Amniotic stem cell (primary cell): Measurements from ENCODE around the gene KCNH1.
"Not testable (repeated sequence)": the region's sequence is repeated elsewhere in the genome, so short reads cannot be mapped to it uniquely, and the experiment has no call there.

Experiments
- DNase-seq: peaks from one replicate; lab custom pipeline; 2025; lab: John Stamatoyannopoulos, UW

Gene KCNH1

DNA sequence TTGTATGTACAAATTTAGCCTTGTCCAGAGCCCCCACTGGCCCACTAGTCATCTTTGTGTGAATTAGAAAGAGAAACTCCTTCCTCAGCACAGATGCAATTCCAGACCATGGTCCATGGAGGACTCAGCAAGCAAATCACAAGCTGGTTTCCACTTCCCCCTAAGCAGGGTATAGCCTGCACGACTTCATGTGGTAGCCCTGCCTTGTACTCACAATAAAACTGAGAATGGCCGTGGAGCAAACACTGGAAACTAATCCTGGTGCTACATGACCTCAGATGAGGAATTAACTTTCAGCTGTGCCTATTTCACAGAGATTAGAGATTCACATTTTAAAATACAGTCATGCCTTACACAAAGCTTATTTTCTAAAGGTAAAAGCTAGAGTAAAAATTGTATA lies 32.5 kb downstream of the KCNH1 start:
- DNase-seq = no peak

DNA sequence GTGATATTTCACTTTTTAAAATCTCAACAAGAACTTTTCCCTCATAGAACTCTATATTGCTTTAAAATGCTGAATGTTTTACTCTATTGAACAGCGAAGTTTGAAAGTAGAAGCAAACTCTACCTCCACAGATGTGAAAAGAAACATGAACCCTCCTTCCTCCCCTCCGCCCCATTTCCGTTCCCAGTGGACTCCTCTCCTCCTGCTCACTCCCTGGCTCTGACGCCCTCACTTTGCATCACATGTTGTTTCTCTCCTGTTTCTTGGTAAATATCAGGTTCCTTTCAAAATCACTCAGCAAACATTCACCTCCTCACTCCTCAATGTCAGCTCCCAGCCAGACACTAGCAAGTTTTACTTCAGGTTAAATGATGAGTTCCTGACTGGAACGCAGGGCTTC lies 34.6 kb downstream of the KCNH1 start:
- no peak for DNase-seq

DNA sequence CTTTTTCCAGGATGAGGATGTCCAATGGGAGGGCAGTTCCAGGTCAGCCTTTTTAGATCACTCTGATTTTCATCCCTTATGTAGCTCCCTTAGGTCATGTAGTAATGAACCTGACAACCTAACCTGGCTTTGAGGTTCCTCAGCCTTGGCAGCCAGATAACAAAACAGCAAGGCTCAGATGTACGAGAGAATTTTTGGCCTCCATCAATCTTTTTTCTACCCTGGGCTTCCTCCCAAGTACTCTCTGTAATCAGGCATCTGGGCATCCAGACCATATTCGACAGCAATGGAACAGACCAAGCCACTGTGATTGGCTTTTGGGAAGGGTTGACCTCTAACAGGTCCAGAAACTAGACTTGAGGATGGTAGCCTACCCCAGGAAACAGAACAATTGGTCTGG lies 38.6 kb downstream of the KCNH1 start:
- DNase-seq = no peak

DNA sequence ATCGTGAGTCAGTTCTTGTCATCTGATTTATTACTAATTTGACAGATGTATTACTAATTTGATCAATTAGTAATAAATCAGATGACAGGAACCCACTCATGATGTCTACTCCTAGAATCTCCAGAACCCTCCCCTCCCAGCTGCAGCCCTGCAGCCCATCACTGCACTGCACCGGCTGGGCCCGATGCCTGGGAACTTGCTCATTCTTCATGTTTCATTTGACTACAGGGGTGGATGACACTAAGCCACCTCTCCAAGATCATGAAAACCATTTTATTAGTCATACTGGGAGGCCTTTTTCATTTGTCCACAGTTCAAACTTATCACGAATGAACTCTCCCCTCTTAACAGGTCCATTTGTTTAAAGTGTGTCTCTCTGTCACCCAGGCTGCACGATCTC lies 41.0 kb downstream of the KCNH1 start:
- DNase-seq = no peak

DNA sequence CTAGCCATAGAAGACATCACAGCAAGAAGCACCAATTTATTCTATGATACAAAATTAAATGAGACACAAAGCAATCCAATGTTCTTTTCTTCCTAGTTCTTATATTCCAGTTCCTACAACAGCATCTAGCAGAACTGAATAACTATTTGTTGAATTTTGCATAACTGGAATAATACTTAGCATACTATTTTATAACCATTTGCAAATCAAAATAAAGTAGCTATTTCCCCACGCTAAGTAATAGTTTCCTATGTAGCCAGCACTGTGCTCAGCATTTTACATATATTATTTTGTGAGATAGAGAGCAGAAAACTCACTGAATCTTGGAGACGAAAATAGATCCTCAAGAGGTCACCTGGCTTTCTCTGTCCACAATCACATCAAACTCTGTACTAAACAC lies 42.1 kb downstream of the KCNH1 start:
- DNase-seq = no peak

DNA sequence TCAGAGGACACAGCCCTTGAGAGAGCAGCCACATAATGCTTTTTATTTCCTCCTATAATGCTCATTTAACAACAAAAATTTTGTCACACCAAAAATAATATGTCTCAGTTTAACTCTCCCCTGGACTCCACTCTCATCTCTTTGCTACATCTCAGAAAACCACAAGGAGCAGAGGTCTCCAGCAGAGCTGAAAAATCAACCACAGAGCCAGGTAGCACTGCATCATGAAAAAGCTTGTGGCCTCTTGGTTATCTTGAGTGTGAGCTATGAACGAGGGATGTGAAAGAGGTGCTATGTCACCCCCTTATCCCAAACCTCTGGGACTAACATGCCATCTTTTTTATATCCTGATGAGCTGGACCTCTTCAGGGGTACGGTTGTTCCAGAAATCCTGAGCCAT lies 44.4 kb downstream of the KCNH1 start:
- no peak for DNase-seq

DNA sequence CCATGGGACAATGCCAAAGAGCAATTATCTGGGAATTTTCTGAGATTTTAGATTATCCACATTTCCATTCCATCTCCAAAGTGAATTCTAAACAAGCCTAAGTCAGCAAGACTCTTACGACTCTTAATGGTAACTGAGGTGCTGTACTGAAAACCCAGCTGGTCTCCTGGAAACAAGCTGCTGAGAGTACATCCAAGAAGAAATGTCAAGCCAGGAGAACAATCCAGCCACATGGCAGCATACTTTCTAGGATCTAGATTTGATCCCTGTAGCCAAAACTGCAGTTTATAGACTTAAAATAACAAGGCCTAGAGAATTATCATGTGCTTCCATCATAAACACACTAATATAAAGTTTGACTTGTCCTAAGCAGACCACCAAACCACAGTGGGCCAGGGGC lies 45.8 kb downstream of the KCNH1 start:
- DNase-seq = no peak

DNA sequence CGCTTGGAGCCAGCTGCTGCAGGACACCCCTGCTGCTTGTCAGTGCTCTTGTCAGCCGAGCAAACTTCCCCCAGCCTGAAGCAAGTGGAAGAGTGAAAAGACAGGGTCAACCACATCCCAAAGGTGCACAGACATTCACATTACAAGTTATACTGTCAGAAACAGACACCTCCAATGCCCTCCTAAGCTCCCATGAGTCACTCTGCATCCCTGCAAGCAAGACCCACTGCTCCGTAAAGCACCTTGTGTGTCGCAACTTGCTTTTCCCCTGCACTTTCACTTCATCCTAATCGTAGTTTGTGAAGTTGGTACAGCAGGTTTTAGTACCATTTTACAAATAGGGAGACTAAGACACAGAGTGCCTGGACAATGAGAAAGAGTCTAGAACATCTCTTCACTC lies 51.1 kb downstream of the KCNH1 start:
- no peak for DNase-seq

DNA sequence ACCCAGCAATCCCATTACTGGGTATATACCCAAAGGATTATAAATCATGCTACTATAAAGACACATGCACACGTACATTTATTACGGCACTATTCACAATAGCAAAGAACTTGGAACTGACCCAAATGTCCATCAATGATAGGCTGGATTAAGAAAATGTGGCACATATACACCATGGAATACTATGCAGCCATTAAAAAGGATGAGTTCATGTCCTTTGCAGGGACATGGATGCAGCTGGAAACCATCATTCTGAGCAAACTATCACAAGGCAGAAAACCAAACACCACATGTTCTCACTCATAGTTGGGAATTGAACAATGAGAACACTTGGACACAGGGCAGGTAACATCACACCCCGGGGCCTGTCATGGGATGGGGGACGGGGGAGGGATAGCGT lies 52.5 kb downstream of the KCNH1 start:
- not testable (repeated sequence) for DNase-seq

DNA sequence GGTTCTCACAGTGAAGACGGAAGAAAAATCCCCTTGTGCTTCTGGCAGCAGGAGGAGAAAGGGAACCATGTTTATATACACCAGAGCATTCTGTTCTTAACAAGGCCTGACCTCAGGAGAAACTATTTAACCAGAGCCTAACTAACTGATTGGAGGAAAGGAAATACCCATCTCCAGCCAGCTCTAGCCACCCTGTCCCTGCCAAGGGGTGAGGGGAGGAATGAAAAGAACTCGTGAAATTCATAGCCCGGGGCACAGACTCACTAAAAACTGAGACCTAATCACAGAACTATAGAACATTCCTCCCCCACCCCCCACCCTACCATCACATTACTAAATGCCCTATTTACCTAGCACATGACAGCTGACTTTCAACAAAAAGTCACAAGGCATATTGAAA lies 65.0 kb downstream of the KCNH1 start:
- DNase-seq = no peak

DNA sequence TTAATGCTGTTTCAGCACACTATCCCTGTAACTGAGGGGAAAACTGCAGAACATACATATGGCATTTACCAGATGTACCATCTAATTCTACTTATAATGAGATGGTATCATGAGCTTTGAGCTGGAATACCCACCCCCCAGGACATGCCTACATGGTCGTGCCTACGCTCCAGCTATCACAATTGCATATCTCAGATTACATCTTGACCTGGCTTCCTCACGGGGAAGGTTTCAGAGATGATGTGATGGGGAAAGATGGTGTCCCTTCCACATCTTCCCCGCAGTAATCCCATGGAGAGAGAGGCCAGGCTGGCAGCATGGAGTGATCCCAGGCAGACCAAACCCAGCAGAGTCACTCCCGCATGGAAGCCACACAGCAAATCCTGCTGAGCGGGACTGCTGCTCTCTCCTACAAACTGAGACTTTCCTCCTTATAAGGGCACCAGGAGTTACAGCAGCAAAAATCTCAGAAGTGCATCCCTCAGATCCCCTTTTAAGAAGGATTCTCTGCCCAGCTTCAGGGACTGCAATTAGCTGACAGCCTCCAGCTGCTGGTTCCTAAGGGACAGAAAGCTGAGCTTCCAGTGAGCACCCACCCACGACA lies 67.1 kb downstream of the KCNH1 start:
- DNase-seq = no peak

DNA sequence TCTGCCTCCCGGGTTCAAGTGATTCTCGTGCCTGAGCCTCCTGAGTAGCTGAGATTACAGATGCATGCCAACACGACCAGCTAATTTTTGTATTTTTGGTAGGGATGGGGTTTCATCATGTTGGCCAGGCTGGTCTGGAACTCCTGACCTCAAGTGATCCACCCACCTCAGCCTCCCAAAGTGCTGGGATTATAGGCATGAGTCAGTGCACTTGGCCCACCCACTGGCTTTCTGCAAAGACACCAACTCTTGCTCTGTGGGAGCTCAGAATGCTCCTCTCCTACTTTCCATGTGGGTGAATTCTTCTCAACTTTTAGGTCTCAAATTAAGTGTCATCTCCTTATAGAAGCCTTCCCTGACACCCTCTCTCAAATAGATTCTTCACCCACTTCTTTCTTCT lies 92.1 kb downstream of the KCNH1 start:
- not testable (repeated sequence) for DNase-seq

DNA sequence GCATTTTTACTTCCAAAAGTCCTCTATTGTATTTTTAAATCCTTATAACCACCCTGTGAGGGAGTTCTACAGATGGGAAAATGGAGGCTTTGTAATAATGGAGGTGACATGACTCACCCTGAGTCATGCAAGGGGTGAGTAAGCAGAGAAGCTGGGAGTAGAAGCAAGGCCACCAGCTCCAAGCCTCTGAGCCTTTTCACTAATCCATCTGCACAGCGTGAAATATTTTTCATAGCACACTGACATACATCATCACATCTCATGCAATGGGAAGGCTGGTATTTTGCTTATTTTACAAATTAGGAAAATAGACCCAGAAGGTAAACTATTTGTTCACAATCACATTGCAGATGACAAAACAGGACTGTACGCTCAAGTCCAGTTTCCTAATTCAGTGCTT lies 96.9 kb downstream of the KCNH1 start:
- peak; percentile 91 for DNase-seq

DNA sequence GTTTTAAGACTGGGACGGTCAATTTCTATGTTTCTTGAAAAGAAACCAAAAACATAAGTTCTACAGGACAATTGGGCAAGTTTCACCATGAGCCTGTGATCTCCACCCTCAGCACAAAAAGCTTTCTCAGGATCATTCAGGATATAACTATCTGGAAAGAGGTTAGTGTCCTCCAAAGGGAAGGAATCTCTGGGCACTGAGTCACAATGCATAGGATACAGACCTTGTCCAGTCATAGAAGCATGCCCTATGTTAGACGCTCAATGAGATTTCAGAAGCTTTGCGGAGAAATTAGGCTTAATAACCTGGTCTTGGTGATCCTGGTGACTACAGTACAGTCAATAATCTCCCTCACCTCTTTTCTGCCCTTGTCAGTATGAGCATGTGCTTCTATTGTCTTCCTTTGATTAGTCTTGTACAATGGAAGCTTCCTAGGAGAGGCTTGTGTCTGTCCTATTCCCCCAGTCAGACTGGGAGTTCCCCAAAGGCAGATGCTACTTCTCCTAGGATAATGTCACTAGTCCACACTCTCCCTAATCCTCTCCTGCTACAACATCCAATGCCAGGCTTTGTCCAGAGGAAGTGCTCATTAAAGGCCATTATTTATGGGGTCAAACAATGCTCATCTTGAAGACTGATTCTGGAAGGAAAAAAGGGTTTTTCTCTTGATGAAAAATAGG lies 97.4 kb downstream of the KCNH1 start:
- DNase-seq = no peak

DNA sequence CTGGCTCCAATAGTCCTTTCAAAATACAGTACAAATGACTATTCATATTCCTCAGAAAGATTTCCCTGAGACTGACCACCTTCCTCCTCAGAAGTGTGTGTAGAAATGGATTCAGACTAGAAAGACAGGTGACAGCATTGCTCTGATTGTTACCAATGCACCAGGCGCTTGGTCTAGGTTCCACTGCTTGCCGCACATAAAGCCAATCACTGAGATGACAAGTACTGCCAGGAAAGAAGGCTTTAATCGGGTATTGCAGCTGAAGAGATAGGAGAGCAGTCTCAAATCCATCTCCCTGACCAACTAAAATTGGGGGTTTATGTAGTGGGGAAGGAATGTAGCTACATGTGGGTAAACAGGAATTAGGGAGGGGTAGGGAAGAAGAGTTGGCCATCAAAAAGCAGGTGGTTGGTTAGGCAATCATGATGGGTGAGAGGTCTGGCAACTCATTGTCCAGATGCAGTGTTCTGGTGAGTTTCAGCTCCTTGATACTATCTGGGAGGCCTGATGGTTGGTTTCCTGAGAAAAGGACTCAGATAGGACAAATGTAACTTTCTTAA lies 98.0 kb downstream of the KCNH1 start:
- DNase-seq = no peak

DNA sequence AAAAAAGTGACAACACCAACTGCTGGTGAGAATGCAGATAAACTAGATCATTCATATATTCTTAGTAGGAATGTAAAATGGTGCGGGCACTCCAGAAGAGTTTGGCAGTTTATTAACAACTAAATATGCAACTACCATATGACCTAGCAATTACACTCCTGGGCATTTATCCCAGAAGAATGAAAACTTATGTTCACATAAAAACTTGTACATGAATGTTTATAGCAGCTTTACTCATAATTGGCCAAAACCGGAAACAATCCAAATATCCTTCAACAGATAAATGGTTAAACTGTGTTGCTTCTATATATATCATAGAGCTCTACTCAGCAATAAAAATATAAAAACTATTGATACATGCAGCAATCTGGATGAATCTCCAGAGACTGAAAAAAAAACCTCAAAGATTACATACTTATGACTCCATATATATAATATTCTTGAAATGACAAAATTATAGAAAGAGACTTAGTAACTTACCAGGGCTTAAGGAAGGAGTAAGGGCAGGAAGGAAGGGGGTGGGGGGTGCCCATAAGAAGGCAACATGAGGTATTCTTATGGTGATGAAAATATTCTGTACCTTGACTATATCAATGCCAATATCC lies 99.9 kb downstream of the KCNH1 start:
- DNase-seq = no peak

DNA sequence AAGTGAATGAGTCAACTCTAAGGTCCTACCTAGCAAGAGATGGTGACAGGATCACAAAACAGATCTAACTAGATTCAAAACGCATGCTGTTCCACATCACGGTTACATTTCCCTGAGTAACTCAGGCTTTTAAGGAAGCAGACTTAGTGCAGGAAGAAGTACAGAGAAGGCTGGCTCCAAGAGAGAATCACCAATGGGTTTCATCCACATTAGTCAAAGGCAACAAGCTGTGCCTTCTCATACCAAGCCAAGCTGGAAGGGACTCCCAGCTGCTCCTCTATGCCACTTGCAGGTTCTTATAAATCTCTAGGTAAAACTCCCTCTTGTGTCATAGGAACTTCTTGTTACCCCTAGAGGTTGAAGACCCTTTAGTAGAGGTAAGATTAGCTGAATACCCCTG lies 109.0 kb downstream of the KCNH1 start:
- DNase-seq = no peak

DNA sequence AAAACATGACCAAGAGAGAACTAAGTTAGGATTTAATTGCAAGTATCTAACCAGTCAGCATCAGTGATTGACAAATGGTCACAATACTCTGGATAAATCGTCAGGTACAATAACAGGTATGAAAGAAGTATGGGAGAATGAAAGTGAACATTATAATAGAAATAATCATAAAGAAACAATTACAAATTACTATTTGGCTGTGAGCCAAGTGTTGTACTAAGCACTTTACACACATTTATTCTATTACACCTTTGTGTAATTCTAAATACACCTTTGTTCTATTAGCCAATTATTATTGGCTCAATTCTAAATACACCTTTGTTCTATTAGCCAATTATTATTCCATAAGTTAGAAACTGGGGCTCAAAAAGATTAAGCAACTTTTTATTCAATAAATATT lies 114.7 kb downstream of the KCNH1 start:
- DNase-seq = no peak

DNA sequence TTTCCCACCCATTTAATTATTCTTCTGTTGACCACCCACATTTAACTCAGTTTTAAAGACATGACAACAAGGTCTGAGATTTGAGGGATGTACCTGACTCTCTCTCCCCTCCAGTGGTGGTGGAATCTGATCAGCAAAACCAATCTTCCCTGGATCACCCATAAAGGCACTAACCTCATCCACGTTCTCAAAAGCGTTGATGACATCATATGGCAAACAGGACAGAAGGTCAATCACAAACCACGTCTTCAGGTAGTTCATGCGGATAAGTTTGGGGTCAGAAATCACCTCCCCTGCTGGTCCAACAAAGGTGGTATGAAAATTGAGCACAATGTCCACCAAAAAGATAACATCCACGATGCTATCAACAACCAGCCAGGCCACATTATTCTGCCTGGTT lies 115.3 kb downstream of the KCNH1 start:
- no peak for DNase-seq

DNA sequence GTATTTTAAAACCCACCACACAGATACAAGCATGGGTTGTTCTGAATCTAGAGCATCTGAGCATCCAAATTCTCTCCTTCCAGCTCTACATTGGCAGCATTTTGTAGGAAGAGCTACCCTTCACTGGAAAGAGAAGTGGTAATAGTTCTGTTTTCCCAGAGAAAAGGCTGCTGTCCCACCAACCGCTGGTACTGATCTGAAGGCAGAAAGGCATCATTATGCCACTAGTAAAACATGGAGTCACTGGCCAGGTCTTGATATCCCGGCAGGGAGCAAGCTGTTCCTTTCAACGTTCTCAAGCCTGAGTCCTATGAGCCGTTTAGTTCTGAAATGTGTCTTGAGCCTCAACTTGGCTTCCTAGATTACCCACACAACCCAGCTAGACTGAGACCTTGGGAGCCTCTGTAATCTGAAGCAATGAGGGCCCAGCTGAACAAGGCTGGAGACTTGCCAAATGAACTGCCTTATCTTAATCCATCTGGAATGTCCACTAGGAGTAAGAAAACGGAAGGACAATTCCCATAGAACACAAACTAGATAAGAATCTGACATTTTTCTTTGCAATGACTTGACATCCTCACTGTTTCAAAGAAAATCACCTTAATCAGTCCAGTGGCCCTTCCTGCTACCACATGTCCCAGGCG lies 116.8 kb downstream of the KCNH1 start:
- DNase-seq = no peak

DNA sequence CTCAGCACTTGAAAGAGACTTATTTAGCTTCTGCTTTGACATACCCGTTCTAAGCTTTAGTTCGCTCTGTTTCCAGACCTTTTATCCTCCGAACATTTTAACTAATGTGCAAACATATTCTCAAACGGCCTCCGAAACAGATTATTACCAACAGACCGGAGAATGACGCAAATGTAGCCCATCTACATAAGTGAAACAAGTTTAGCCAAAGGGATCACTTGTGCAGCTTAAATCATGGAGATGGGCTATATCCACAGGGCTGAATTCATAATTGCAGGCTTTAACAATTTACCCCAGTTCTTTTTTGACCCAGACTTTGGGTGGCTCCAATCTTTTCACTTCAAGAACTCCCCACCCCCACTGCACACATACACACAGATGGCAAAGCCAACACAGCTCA lies 119.7 kb downstream of the KCNH1 start:
- DNase-seq = no peak

DNA sequence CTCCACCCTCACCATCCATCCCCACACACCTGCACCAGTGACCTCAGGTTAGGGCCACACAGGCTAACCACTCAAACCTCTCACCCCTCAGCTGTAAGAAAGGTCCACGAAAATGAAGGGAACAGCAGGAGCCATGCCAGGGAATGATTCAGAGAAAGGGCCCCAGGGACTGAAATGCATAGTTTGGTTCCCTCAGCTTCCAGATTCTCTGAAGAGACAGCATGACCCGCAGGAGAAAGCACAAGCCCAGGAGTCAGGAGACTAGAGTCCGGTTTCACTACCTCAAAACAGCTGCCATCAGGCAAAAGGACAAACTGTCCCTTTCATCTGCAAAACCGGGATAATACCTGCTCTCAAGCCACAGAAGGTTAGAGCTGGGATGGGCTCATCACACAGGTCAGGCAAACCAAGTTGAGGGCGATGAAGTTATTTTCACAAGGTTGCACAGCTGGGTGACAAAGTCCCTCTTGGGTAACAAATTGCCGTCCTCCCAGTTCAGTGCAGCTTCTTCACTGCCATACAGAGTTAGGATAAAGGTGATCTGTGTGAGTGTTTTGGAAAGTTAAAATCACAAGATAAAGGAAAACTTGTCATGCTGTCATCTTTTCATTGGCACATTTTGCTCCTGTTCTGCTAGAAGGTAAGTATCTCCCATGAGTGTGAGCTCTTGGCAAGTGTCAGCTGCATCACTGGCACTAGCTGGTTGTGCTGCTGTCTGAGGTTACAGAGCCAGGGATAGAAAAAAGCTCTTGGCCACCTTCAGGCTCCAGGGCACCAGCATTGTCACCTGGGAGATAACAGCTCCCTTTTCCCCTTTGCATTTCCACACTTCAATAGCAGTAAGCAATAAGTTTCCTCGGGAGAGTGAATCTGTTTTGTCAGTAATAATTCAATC lies 120.4 kb downstream of the KCNH1 start:
- no peak for DNase-seq
